Stimulated activated naive CD8-positive, alpha-beta T cell treated with anti-CD3 and anti-CD28 coated beads, Interleukin-15, Interleukin-2, amounts not matched to agents 100 ng/mL and 50 ng/mL, for 24 hours (primary cell): ENCODE results near the gene SFI1.
A peak's percentile ranks its signal among the peaks of the same experiment; 100 is the strongest.

Experiments
- H3K27ac Mint-ChIP-seq: one replicate; pipeline ENCODE4 v1.8.0; 2021; ENCODE audit warnings: mild to moderate bottlenecking, mixed read lengths
- H3K27me3 Mint-ChIP-seq: one replicate; pipeline ENCODE4 v1.8.0; 2021; ENCODE audit warnings: mixed read lengths
- H3K36me3 Mint-ChIP-seq: one replicate; pipeline ENCODE4 v1.8.0; 2021; ENCODE audit warnings: low read depth, mixed read lengths
- H3K4me1 Mint-ChIP-seq: one replicate; pipeline ENCODE4 v1.8.0; 2021; ENCODE audit warnings: low read depth, mixed read lengths
- H3K4me3 Mint-ChIP-seq: one replicate; pipeline ENCODE4 v1.8.0; 2021; ENCODE audit warnings: mild to moderate bottlenecking, mixed read lengths
- H3K9me3 Mint-ChIP-seq: one replicate; pipeline ENCODE4 v1.8.0; 2021; ENCODE audit warnings: mixed read lengths

Gene SFI1

DNA sequence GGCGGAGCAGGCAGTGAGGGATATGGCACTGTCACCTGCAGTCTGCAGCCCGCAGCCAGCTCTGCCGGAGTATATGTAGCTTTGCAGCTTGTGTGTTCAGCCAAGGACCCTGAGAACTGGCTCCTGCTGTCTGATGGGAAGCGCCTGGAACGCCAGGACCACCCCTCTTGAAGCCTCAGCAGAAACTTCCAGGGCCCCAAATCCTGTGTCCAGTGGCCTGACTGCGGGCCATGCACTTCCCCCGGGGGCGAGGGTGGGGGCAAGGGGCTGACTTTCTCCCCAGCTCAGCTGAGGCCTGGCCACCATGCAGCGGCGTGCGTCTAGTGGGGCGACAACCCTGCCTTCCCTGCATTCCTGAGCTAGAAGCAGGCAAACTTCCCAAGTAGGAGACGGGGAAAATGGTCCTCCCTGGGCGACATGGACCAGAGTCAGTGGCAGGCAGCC lies 133.4 kb downstream of the SFI1 start:
- peak overlapping the region; percentile 89 for H3K27ac Mint-ChIP-seq
- H3K4me1 Mint-ChIP-seq, result peaks cover 44% of the 10 kb centered on the region
- H3K9me3 Mint-ChIP-seq, result no peaks in the 10 kb centered on the region
- peaks cover 15% of the 10 kb centered on the region for H3K36me3 Mint-ChIP-seq
- no peaks in the 10 kb centered on the region for H3K27me3 Mint-ChIP-seq
- peak overlapping the region; percentile 85 for H3K4me3 Mint-ChIP-seq

DNA sequence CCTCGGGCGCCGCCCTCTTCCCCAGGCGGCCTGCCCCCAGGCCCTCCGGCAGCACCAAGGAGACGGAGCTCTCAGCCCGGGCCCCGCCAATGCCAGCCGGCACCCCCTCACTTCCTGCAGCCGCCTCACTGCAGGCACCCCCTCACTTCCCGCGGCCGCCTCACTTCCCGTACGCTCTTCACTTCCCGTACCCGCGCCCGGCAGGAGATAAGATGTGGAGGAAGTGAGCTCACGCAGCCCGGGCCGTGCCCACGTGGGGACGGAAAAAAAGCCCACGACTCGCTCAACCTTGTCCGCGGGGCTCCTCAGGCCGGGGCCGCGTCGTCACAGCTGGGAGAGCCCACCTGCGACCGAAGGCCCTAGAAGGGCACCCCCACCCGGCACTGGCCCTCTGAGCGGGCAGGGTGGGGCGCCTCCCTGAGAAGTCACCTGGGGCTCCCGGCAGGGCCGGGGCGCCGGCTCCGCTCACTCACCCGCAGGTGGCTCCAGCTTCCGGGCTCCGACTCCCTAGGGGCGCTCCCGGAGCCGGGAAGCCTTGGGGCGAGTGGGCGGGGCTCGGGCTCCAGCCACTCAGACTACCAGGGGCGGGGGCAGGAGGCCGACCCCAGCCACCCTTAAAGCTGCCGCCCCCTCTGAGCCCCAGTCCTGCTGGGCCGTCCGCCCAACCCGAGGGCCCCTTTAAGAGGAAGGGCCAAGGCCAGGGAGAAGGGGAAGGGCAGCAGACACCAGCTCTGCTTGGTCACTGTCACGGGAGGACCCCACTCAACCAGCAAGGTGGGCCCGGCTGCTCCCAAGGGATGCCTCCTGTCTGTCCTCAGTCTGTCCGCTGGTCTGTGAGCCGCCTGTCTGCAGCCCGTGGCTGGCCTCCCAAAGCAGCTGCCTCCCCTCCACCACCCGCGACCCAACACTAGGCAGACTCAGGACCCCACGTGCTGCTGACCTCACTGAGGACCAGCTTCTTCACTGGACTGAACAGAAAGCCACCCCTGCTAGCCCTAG lies 134.3 kb downstream of the SFI1 start:
- Mint-ChIP-seq H3K27ac (peak overlapping the region; percentile 93), H3K36me3 (peaks cover 15% of the 10 kb centered on the region), H3K27me3 (no peaks in the 10 kb centered on the region), H3K4me1 (peaks cover 42% of the 10 kb centered on the region), H3K4me3 (peak overlapping the region; percentile 85), H3K9me3 (no peaks in the 10 kb centered on the region)

DNA sequence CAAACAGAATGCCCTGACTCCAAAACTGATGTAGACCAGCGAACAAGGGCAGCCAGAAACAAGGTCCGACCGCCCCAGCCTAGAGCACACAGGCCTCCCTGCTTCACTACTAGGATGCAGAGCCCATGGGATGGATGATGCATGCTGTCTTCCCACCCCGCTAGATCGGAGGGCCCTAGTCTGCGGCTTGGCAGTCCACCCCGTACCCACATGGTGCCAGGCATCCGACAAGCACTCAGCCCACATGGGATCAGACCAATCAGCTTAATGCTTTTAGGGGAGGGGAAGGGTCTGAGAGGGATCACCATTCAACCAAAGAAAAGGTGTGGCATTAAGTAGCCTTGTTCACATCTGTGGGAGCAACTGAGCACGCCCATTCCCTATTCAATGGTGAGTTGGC lies 135.1 kb downstream of the SFI1 start:
- H3K27me3 Mint-ChIP-seq, result no peaks in the 10 kb centered on the region
- peak overlapping the region; percentile 87 for H3K27ac Mint-ChIP-seq
- no peaks in the 10 kb centered on the region for H3K9me3 Mint-ChIP-seq
- peaks cover 15% of the 10 kb centered on the region for H3K36me3 Mint-ChIP-seq
- H3K4me1 Mint-ChIP-seq, result peaks cover 42% of the 10 kb centered on the region
- H3K4me3 Mint-ChIP-seq, result peak overlapping the region; percentile 85

DNA sequence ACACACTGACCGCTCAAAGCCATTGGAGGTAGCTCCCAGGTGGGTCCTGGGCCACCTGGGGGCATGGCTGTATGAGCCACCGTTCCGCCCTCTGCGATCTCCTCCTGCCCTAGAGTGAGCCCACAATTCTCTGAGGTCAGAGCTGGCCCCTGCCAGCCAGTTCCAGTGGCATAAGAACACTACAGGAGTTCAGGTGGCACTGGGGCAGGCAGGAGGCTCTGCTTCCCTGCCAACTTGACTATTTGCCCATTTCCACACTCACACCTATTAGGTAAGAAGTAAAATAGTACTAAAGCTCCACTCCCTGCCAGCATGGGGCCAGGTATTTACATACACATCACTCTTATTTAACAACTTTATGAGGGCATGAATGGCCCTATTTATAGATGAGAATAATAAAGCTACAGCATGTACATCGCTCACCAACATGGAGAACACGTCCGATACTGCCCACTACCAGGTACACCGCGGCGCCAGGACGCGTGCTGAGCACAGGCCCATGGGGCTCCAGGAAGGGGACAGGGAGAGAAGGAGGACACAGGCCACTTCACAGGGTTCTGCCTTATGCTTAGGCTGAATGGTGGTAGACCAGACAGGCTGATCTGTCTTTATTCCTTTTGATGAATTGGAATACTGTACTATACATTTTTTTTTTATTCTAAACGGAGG lies 139.4 kb downstream of the SFI1 start:
- Mint-ChIP-seq H3K4me3 (no peak overlapping the region), H3K4me1 (peaks cover 51% of the 10 kb centered on the region), H3K27ac (no peak overlapping the region), H3K27me3 (no peaks in the 10 kb centered on the region), H3K9me3 (no peaks in the 10 kb centered on the region), H3K36me3 (peaks cover 3% of the 10 kb centered on the region)

DNA sequence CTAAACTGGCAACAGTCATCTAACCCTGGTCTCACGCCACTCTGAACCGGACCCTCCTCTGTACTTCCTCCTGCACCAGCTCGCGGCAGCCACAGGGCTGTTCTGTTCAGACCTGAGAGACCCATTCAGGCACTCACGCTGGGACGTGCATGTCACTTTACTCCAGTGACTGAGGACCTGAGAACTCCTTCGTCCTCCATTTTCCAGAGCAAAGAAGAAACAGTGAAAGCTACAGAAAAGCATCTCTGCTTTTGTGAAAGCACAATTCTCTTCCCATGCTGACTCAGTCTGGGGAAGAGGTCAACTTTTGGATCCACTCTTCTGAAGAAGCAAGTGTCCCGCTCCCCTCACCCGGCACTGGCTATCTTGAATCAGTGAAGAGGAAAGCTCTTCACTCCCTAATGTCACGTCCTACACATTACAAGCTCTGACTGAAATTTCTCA lies 141.1 kb downstream of the SFI1 start:
- Mint-ChIP-seq H3K4me1 (peaks cover 49% of the 10 kb centered on the region), H3K4me3 (peak overlapping the region; percentile 53)

DNA sequence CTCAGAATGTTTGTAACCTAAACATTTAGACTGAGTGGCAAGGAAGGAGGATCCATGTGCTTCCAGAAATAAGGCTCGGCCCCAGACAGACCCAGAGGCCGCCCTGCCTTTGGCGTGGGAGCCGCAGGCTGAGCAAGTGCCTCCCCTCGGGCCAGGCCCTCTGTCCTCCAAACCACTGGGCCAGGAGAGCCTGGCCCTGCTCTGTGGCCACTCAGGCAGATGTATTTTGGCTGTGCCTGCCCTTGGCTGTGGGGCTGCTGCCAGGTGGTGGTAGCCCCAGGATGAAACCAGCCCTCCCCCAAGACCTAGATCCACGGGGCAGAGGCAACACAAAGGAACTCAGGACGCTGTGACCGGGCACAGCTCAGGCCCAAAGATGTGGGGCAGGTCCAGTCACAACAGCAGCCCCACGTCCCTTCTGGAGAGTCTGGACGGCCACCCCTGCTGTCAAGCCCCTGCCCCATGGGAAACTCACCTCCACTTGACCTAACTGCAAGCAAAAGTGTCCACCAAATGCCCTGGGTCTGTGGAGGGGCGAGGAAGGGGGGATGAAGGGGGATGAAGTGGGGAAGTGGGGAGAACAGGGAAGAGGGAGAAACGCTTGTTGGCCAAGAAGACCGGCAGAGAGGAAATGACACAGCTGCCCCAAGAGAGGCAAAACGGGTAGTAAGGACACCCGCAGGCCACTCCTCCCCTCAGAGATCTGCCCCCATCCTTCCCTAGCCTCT lies 141.7 kb downstream of the SFI1 start:
- Mint-ChIP-seq H3K36me3 (peaks cover 8% of the 10 kb centered on the region), H3K4me1 (peaks cover 49% of the 10 kb centered on the region), H3K27ac (peak overlapping the region; percentile 86), H3K9me3 (no peaks in the 10 kb centered on the region), H3K27me3 (no peaks in the 10 kb centered on the region), H3K4me3 (peak overlapping the region; percentile 53)

More for the DNA sequence above, 141.1 kb downstream of the SFI1 start:
- peaks cover 8% of the 10 kb centered on the region for H3K36me3 Mint-ChIP-seq
- H3K27me3 Mint-ChIP-seq, result no peaks in the 10 kb centered on the region
- H3K27ac Mint-ChIP-seq, result peak overlapping the region; percentile 86
- H3K9me3 Mint-ChIP-seq, result no peaks in the 10 kb centered on the region

DNA sequence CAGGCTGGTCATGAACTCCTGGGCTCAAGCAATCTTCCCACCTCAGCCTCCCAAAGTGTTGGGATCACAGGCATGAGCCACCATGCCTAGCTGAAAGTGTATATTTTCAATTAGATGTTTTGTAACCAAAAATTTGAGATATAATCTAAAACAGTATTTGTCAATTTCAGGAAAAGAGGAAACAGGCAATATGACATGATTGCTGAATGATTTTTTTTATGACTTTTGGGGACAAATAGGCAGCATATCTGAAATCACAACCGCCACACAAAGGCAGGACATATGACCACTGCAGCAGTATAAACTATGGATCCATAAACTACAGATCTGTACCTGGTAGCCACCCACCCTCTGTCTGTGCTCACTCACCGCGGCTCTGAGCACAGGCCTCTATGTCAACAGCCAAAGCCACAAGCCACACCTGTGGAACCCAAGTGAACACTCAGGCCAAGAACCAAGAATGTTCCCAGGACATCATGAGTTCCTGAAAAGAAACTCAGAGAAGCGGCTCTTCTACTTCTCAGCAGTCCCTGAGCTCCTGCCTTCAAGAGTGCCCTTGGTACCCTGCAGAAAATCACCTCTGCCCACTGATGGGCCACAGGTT lies 143.2 kb downstream of the SFI1 start:
- Mint-ChIP-seq H3K9me3 (no peaks in the 10 kb centered on the region), H3K27me3 (no peaks in the 10 kb centered on the region), H3K4me1 (peaks cover 52% of the 10 kb centered on the region), H3K27ac (peak overlapping the region; percentile 31), H3K36me3 (peaks cover 14% of the 10 kb centered on the region), H3K4me3 (no peak overlapping the region)

DNA sequence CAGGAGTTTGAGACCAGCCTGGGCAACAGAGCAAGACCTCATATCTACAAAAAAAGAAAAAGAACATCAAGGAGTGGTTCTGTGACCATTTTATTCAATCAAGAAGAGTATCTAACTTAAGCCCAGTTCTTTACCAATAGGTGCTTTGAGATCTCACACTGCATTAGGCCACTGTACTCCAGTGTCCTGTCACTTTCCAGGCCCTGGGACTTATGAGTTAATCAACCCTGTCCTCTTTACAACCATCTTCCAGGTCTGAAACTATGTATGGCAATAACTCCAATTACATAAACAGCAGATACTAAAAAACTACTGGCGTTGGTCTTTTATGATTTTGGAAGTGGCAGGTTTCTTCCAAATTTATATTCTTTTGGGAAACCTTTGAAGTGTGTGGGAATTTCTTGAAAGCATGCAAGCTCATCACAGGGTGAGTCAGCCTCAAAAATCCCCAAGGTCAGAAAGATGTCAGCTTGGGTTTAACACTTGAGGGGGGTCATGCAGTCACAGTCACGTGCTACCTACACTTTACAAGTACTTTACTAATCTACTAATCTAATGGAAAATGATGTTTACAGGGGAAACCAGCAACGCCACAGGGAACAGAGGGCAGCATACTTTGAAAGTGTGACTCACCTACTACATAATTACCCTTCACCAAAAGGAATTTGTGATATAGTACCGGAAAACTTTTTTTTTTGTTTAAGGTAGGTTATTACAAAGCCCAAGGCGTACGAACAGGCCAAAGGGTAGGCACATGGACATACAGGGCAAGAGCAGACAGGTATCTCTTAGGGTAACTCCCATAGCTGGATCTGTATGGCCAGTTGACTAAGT lies 150.1 kb downstream of the SFI1 start:
- Mint-ChIP-seq H3K27ac (peak overlapping the region; percentile 90), H3K4me1 (peaks cover 45% of the 10 kb centered on the region), H3K27me3 (no peaks in the 10 kb centered on the region), H3K9me3 (no peaks in the 10 kb centered on the region), H3K36me3 (peaks cover 45% of the 10 kb centered on the region), H3K4me3 (peak overlapping the region; percentile 38)

DNA sequence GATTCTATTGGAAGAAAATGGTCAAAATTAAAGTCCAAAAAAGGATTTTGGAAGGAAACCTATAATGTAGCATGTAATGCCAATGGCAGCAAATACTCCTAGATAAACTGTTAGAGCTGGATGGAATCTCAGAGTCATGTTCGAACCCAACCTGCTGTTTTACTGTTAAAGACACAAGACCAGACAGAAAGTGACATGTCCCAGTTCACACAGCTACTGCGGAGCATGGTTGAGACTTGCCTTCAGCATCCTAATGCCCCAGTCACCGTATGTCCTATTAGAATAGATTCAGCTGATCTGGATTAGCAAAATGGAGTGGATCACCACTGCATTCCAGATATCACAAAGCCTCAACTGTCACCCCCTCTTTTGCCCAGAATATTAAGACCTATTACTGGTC lies 150.7 kb downstream of the SFI1 start:
- Mint-ChIP-seq H3K4me3 (no peak overlapping the region), H3K27ac (peak overlapping the region; percentile 90), H3K27me3 (no peaks in the 10 kb centered on the region), H3K36me3 (peaks cover 45% of the 10 kb centered on the region), H3K4me1 (peaks cover 51% of the 10 kb centered on the region), H3K9me3 (no peaks in the 10 kb centered on the region)

DNA sequence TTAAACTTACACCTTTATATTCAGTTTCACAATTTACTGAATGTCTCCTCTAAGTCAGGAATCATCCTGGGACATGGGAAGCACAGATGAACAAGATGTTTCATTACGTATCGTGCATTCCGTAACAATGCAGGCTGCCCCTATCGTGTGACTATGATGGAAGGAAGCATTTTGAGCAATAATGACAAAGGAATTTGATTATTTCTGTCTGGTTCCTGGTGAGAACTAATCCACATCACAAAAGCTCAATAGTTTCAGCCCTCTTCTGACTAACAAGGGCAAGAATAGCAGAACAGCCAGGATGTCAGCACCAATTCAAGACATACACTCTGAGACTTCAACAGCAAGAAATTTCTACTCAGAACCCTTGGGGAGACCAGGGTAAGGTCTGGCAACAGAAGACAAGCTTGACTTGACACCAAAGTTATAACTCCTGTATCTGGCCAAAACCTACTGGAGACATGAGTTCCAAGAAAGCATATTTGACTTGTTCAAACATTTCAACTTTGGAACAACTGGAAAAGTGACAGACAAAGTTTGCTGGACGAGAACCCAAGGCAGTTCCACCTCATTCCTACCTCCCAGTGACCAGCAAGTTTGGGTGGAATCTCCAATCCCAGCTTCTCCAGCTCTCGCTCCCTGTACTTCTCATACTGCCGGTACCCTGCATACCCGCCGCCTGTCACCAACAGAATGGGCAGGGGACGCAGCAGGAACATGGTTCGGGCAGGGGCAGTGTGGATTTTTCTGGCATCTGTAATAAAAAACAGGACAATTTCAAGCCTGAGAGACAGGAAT lies 151.4 kb downstream of the SFI1 start:
- H3K27ac Mint-ChIP-seq, result peak overlapping the region; percentile 90
- no peak overlapping the region for H3K4me3 Mint-ChIP-seq

DNA sequence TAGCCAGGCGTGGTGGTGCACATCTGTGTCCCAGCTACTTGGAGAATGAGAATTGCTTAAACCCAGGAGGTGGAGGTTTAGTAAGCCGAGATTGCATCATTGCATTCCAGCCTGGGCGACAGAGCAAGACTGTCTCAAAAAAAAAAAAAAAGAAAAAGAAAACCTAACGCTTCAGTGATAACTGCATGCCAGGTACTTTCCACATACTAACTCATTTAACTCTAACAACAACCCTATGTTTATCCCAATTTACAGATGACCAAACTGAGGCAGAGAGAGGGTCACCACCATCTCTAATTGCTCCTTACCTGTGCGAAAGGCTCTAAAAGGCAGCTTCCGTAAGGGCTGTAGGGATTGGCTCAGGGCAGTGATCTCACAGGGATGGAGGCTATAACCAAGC lies 154.1 kb downstream of the SFI1 start:
- Mint-ChIP-seq H3K9me3 (no peaks in the 10 kb centered on the region), H3K27me3 (no peaks in the 10 kb centered on the region), H3K36me3 (peaks cover 34% of the 10 kb centered on the region), H3K27ac (no peak overlapping the region), H3K4me1 (peaks cover 64% of the 10 kb centered on the region), H3K4me3 (no peak overlapping the region)

More for the DNA sequence above, 151.4 kb downstream of the SFI1 start:
- no peaks in the 10 kb centered on the region for H3K9me3 Mint-ChIP-seq
- H3K4me1 Mint-ChIP-seq, result peaks cover 58% of the 10 kb centered on the region
- no peaks in the 10 kb centered on the region for H3K27me3 Mint-ChIP-seq
- H3K36me3 Mint-ChIP-seq, result peaks cover 45% of the 10 kb centered on the region

DNA sequence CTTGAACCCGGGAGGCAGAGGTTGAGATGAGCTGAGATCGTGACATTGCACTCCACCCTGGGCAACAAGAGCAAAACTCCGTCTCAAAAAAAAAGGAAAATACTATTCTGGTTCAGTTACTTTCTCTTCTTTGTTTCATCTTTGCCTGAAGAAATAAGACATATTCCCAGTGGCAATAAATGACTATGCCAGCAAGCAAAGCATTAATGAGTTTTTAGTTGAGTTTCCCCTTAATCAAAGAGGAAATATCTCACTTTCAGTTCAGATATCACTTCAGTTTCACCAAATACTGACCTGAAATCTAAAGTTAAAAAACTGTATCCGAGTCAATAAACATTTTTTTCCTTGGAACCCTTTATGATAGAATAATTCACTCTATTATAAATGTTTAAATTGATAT lies 155.3 kb downstream of the SFI1 start:
- H3K36me3 Mint-ChIP-seq, result peaks cover 26% of the 10 kb centered on the region
- peaks cover 55% of the 10 kb centered on the region for H3K4me1 Mint-ChIP-seq
- no peaks in the 10 kb centered on the region for H3K27me3 Mint-ChIP-seq
- no peak overlapping the region for H3K4me3 Mint-ChIP-seq
- no peaks in the 10 kb centered on the region for H3K9me3 Mint-ChIP-seq
- H3K27ac Mint-ChIP-seq, result peak overlapping the region; percentile 40

DNA sequence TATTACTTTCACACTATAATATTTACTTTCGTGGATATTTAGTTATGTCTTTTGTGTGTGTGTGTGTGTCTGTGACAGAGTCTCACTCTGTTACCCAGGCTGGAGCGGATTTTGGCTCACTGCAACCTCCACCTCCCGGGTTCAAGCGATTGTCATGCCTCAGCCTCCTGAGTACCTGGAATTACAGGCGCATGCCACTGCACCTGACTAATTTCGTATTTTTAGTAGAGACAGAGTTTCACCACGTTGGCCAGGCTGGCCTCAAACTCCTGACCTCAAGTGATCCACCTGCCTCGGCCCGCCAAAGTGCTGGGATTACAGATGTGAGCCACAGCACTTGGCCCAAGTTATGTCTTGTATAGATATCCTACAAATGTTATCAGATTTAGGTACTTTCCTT lies 155.8 kb downstream of the SFI1 start:
- H3K4me3 Mint-ChIP-seq, result no peak overlapping the region
- peaks cover 51% of the 10 kb centered on the region for H3K4me1 Mint-ChIP-seq
- H3K36me3 Mint-ChIP-seq, result peaks cover 22% of the 10 kb centered on the region
- no peaks in the 10 kb centered on the region for H3K9me3 Mint-ChIP-seq
- H3K27me3 Mint-ChIP-seq, result no peaks in the 10 kb centered on the region
- no peak overlapping the region for H3K27ac Mint-ChIP-seq
